Measurements from ENCODE around the gene SNRPB2.

The SNRPB2 gene

GRCh38 chr20:16709017-16709416 lies 20.8 kb upstream of the SNRPB2 start:
- no peaks in the 10 kb centered on the region for H3K36me3 ChIP-seq (ENCODE audit: control insufficient read depth, insufficient read depth, low read length)
- H3K4me1 ChIP-seq = no peaks in the 10 kb centered on the region
- no peak overlapping the region for H2AFZ ChIP-seq
- H3K27me3 ChIP-seq (ENCODE audit: control insufficient read depth, insufficient read depth, low read length) = no peaks in the 10 kb centered on the region
- H3K27ac ChIP-seq = no peak overlapping the region
- no peaks in the 10 kb centered on the region for H3K79me2 ChIP-seq
- no peak overlapping the region for H3K4me2 ChIP-seq (ENCODE audit: low read length)
- no peaks in the 10 kb centered on the region for H3K9me3 ChIP-seq (ENCODE audit: control insufficient read depth, low read length)
- H3K4me3 ChIP-seq (ENCODE audit: low read depth, low read length) = no peak overlapping the region
- no peak for TF ChIP-seq CTCF (IDR thresholded peaks at IDR 0.05)
- H3K9ac ChIP-seq = no peak overlapping the region

- no peaks in the 10 kb centered on the region for H3K4me1 ChIP-seq
- H3K27ac ChIP-seq = no peak overlapping the region
- no peak overlapping the region for H2AFZ ChIP-seq
- no peak overlapping the region for H3K9ac ChIP-seq
- no peaks in the 10 kb centered on the region for H3K36me3 ChIP-seq (ENCODE audit: control insufficient read depth, insufficient read depth, low read length)
- no peak for TF ChIP-seq CTCF (IDR thresholded peaks at IDR 0.05)
- no peaks in the 10 kb centered on the region for H3K27me3 ChIP-seq (ENCODE audit: control insufficient read depth, insufficient read depth, low read length)
- no peak overlapping the region for H3K4me2 ChIP-seq (ENCODE audit: low read length)
- H3K79me2 ChIP-seq = no peaks in the 10 kb centered on the region
- H3K4me3 ChIP-seq (ENCODE audit: low read depth, low read length) = no peak overlapping the region
- H3K9me3 ChIP-seq (ENCODE audit: control insufficient read depth, low read length) = no peaks in the 10 kb centered on the region
Observed at GRCh38 chr20:16710781-16711180, 19.0 kb upstream of the SNRPB2 start.

GRCh38 chr20:16711661-16712258 lies 18.1 kb upstream of the SNRPB2 start:
- no peaks in the 10 kb centered on the region for H3K4me1 ChIP-seq
- TF ChIP-seq CTCF (IDR thresholded peaks at IDR 0.05) = no peak
- no peaks in the 10 kb centered on the region for H3K79me2 ChIP-seq
- H3K27me3 ChIP-seq (ENCODE audit: control insufficient read depth, insufficient read depth, low read length) = no peaks in the 10 kb centered on the region
- H3K9ac ChIP-seq = no peak overlapping the region
- no peak overlapping the region for H3K4me3 ChIP-seq (ENCODE audit: low read depth, low read length)
- no peak overlapping the region for H3K4me2 ChIP-seq (ENCODE audit: low read length)
- no peaks in the 10 kb centered on the region for H3K9me3 ChIP-seq (ENCODE audit: control insufficient read depth, low read length)
- no peak overlapping the region for H3K27ac ChIP-seq
- no peaks in the 10 kb centered on the region for H3K36me3 ChIP-seq (ENCODE audit: control insufficient read depth, insufficient read depth, low read length)
- H2AFZ ChIP-seq = no peak overlapping the region

GRCh38 chr20:16712511-16712947 lies 17.3 kb upstream of the SNRPB2 start:
- Histone ChIP-seq H3K79me2 (no peaks in the 10 kb centered on the region), H3K4me3 (ENCODE audit: low read depth, low read length) (no peak overlapping the region), H3K27ac (no peak overlapping the region), H3K4me2 (ENCODE audit: low read length) (no peak overlapping the region), H3K9me3 (ENCODE audit: control insufficient read depth, low read length) (no peaks in the 10 kb centered on the region), H3K36me3 (ENCODE audit: control insufficient read depth, insufficient read depth, low read length) (no peaks in the 10 kb centered on the region), H3K9ac (no peak overlapping the region), H2AFZ (no peak overlapping the region), H3K4me1 (no peaks in the 10 kb centered on the region), H3K27me3 (ENCODE audit: control insufficient read depth, insufficient read depth, low read length) (no peaks in the 10 kb centered on the region)
- no peak for TF ChIP-seq CTCF (IDR thresholded peaks at IDR 0.05)

- Histone ChIP-seq H3K79me2 (no peaks in the 10 kb centered on the region), H3K4me1 (no peaks in the 10 kb centered on the region), H3K4me2 (ENCODE audit: low read length) (no peak overlapping the region), H3K9me3 (ENCODE audit: control insufficient read depth, low read length) (no peaks in the 10 kb centered on the region), H3K27ac (no peak overlapping the region), H3K36me3 (ENCODE audit: control insufficient read depth, insufficient read depth, low read length) (no peaks in the 10 kb centered on the region), H3K27me3 (ENCODE audit: control insufficient read depth, insufficient read depth, low read length) (no peaks in the 10 kb centered on the region), H3K4me3 (ENCODE audit: low read depth, low read length) (no peak overlapping the region), H3K9ac (no peak overlapping the region), H2AFZ (no peak overlapping the region)
- TF ChIP-seq CTCF (IDR thresholded peaks at IDR 0.05) = no peak
Observed at GRCh38 chr20:16713066-16713465, 16.8 kb upstream of the SNRPB2 start.

Measured in parathyroid adenoma (tissue), 2 donors.